SK-N-SH (cell line): ENCODE results near the gene PHLDB2. TPM values are rescaled to one million over a fixed set of nuclear protein-coding genes. Genes with fewer than 3 reads are reported as not detected.

Experiments
- CTCF ChIA-PET: fragments of 300-600, 350-600 bp; formaldehyde crosslinking; extraction: SDS; loops from one replicate; lab custom pipeline; 2021; lab: Yijun Ruan, JAX
- POLR2A ChIA-PET: fragments of 350-600 bp; sonication (Branson Sonifier 250); formaldehyde crosslinking; extraction: SDS; loops from one replicate; lab custom pipeline; 2020; ENCODE audit warnings: antibody characterized with exemption, inconsistent platforms; lab: Yijun Ruan, JAX
- DNase-seq: peaks from one replicate; pipeline ENCODE4 v3.0.0; 2012
- H2AFZ ChIP-seq: fragments of 200-600 bp; sonication (generic); 2 replicates; pipeline ENCODE4 v1.8.1; 2016; ENCODE audit warnings: antibody characterized with exemption, mild to moderate bottlenecking, low read depth
- H3F3A ChIP-seq: fragments of 200-600 bp; sonication (generic); replicated peaks from 2 replicates; pipeline ENCODE3; 2016; ENCODE audit warnings: antibody characterized with exemption, mild to moderate bottlenecking; ENCODE audit not compliant: insufficient read depth
- H3K27ac ChIP-seq, 2 experiments: fragments of 200-500 bp in 1 of 2; fragments of 200-600 bp in 1 of 2; sonication (Bioruptor generic) in 1 of 2; sonication (generic), shearing (Covaris generic) in 1 of 2; 2 replicates each; pipeline versions ENCODE4 v1.5.1 to v1.6.1; 2014 to 2016; ENCODE audit warnings: low read depth in 2 of 2, inconsistent platforms in 1 of 2, low read length in 1 of 2, mild to moderate bottlenecking in 1 of 2, mixed read lengths in 1 of 2
- H3K27me3 ChIP-seq: fragments of 200-600 bp; sonication (generic), shearing (Covaris generic); 2 replicates; pipeline ENCODE4 v1.6.1; 2016; ENCODE audit warnings: mixed run types; ENCODE audit not compliant: insufficient read depth
- H3K36me3 ChIP-seq, 2 experiments: fragments of 200-500 bp in 1 of 2; fragments of 200-600 bp in 1 of 2; sonication (Bioruptor generic) in 1 of 2; sonication (generic) in 1 of 2; replicated peaks in 1 of 2; 2 replicates each; pipeline versions ENCODE3 to v1.5.1; 2014 to 2016; ENCODE audit warnings: low read length in 1 of 2, mild to moderate bottlenecking in 1 of 2; ENCODE audit not compliant: insufficient read depth in 2 of 2, control insufficient read depth in 1 of 2
- H3K4me1 ChIP-seq, 2 experiments: fragments of 200-500 bp in 1 of 2; fragments of 200-600 bp in 1 of 2; sonication (Bioruptor generic) in 1 of 2; sonication (generic), shearing (Covaris generic) in 1 of 2; 2 replicates each; pipeline versions ENCODE4 v1.5.1 to v1.6.1; 2014 to 2016; ENCODE audit warnings: low read depth in 1 of 2, low read length in 1 of 2, mixed run types in 1 of 2; ENCODE audit not compliant: insufficient read depth in 2 of 2, control insufficient read depth in 1 of 2
- H3K4me2 ChIP-seq: fragments of 200-600 bp; sonication (generic), shearing (Covaris generic); 2 replicates; pipeline ENCODE4 v1.6.1; 2017; ENCODE audit warnings: mixed run types
- H3K4me3 ChIP-seq, 2 experiments: fragments of 200-500 bp in 1 of 2; fragments of 200-600 bp in 1 of 2; sonication (Bioruptor generic) in 1 of 2; sonication (generic), shearing (Covaris generic) in 1 of 2; 2 replicates each; pipeline versions ENCODE4 v1.5.1 to v1.8.1; 2014 to 2016; ENCODE audit warnings: low read depth in 2 of 2, inconsistent platforms in 1 of 2, low read length in 1 of 2, mild to moderate bottlenecking in 1 of 2, mixed read lengths in 1 of 2, moderate library complexity in 1 of 2
- H3K79me2 ChIP-seq: fragments of 200-600 bp; sonication (generic); 2 replicates; pipeline ENCODE4 v1.8.1; 2017; ENCODE audit warnings: mild to moderate bottlenecking; ENCODE audit not compliant: insufficient read depth
- H3K9ac ChIP-seq: fragments of 200-600 bp; sonication (generic); 2 replicates; pipeline ENCODE4 v1.6.1; 2017; ENCODE audit warnings: mixed run types
- H3K9me2 ChIP-seq: fragments of 200-600 bp; sonication (generic); 2 replicates; pipeline ENCODE4 v1.6.1; 2017; ENCODE audit warnings: mixed run types
- H3K9me3 ChIP-seq: fragments of 200-600 bp; sonication (generic); 2 replicates; pipeline ENCODE4 v1.6.1; 2017; ENCODE audit warnings: mixed run types, mild to moderate bottlenecking, moderate library complexity
- H4K20me1 ChIP-seq: fragments of 200-600 bp; sonication (generic); 2 replicates; pipeline ENCODE4 v1.6.1; 2017; ENCODE audit warnings: mild to moderate bottlenecking, mixed run types; ENCODE audit not compliant: insufficient read depth
- EP300 ChIP-seq, 2 experiments: IDR thresholded peaks; 2 replicates each; pipeline versions ENCODE4 v1.4.0 to v1.6.1; 2012; ENCODE audit warnings: borderline replicate concordance in 1 of 2, low read depth in 1 of 2, low read length in 1 of 2
- EZH2phosphoT487 ChIP-seq: fragments of 200-600 bp; sonication (generic); IDR thresholded peaks from 2 replicates; pipeline ENCODE4 v1.6.1; 2017; ENCODE audit warnings: low read depth, mixed run types, mild to moderate bottlenecking, antibody characterized with exemption, moderate library complexity, borderline replicate concordance
- FOSL2 ChIP-seq: IDR thresholded peaks from 2 replicates; pipeline ENCODE4 v1.4.0; 2012; ENCODE audit warnings: low read depth, mild to moderate bottlenecking, moderate library complexity, borderline replicate concordance
- GABPA ChIP-seq: IDR thresholded peaks from 2 replicates; pipeline ENCODE4 v1.4.0; 2012; ENCODE audit warnings: low read depth, mild to moderate bottlenecking
- JUND ChIP-seq: IDR thresholded peaks from 2 replicates; pipeline ENCODE4 v1.4.0; 2012
- MEF2A ChIP-seq: IDR thresholded peaks from 2 replicates; pipeline ENCODE4 v1.4.0; 2012; ENCODE audit warnings: low read depth, borderline replicate concordance
- MXI1 ChIP-seq: IDR thresholded peaks from 2 replicates; pipeline ENCODE4 v1.6.1; 2012; ENCODE audit warnings: mild to moderate bottlenecking, low read depth, low read length, improper control_type of control experiment
- NFIC ChIP-seq: IDR thresholded peaks from 2 replicates; pipeline ENCODE4 v1.4.0; 2012; ENCODE audit warnings: borderline replicate concordance
- PBX3 ChIP-seq: IDR thresholded peaks from 2 replicates; pipeline ENCODE4; 2012
- POLR2AphosphoS5 ChIP-seq: IDR thresholded peaks from 2 replicates; pipeline ENCODE4 v1.6.1; 2012; ENCODE audit warnings: low read depth, low read length
- TAF1 ChIP-seq: IDR thresholded peaks from 2 replicates; pipeline ENCODE4 v1.6.1; 2012; ENCODE audit warnings: low read depth, mild to moderate bottlenecking, low read length, moderate library complexity, borderline replicate concordance
- TCF12 ChIP-seq: IDR thresholded peaks from 2 replicates; pipeline ENCODE4 v1.4.0; 2012
- USF2 ChIP-seq: fragments of 150-350 bp; IDR thresholded peaks from 2 replicates; pipeline ENCODE4 v1.6.1; 2017; ENCODE audit warnings: antibody characterized with exemption, low read length, low read depth, borderline replicate concordance
- YY1 ChIP-seq: IDR thresholded peaks from 2 replicates; pipeline ENCODE4 v1.4.0; 2012; ENCODE audit warnings: low read depth, mild to moderate bottlenecking
- WGBS: methylation state at CpG from one replicate; pipeline ENCODE4 v1.1.6; 2017; ENCODE audit warnings: low lambda C conversion rate; 5-methylcytosine and 5-hydroxymethylcytosine counted together
- polyA plus RNA-seq, 3 experiments: library from polyadenylated mRNA; depleted of rRNA; stranded (reverse); fragments of >200 nt; gene quantifications; 2 replicates each; pipeline ENCODE4 v1.2.3, GENCODE V29; 2012
- TF ChIP-seq, protein P1 (sequence below): IDR thresholded peaks from 2 replicates; pipeline ENCODE4 v1.4.0; 2012; ENCODE audit warnings: low read depth, borderline replicate concordance

The PHLDB2 gene
- polyA plus RNA-seq, 1 of the 3 experiments (the other 2 are of a cell fraction) = 18.0 TPM

GRCh38 chr3:111872979-111873378, 13.9 kb downstream of the PHLDB2 start (continued):
- TF ChIP-seq, protein P1, sequence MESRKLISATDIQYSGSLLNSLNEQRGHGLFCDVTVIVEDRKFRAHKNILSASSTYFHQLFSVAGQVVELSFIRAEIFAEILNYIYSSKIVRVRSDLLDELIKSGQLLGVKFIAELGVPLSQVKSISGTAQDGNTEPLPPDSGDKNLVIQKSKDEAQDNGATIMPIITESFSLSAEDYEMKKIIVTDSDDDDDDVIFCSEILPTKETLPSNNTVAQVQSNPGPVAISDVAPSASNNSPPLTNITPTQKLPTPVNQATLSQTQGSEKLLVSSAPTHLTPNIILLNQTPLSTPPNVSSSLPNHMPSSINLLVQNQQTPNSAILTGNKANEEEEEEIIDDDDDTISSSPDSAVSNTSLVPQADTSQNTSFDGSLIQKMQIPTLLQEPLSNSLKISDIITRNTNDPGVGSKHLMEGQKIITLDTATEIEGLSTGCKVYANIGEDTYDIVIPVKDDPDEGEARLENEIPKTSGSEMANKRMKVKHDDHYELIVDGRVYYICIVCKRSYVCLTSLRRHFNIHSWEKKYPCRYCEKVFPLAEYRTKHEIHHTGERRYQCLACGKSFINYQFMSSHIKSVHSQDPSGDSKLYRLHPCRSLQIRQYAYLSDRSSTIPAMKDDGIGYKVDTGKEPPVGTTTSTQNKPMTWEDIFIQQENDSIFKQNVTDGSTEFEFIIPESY = no peak
- TF ChIP-seq MXI1 (no peak), EP300 (IDR thresholded peaks at IDR 0.05; ENCODE audit: borderline replicate concordance in 1 of 2, low read depth in 1 of 2, low read length in 1 of 2) (no peak)

GRCh38 chr3:111874177-111874820, 15.2 kb downstream of the PHLDB2 start:
- 63% methylated on average over 2 of the region's 2 CpGs for WGBS
- Histone ChIP-seq H3K4me1 (peaks cover 2 to 21% of the 10 kb centered on the region in 2 experiments; a peak in 3 of 4 replicates), H3K27ac (peak overlapping the region in 1 of 2 experiments; percentile 76; a peak in 2 of 4 replicates), H4K20me1 (no peaks in the 10 kb centered on the region), H3F3A (peaks cover 26% of the 10 kb centered on the region), H2AFZ (no peak overlapping the region), H3K4me3 (no peak overlapping the region), H3K4me2 (peak overlapping the region; percentile 21), H3K27me3 (no peaks in the 10 kb centered on the region), H3K79me2 (peaks cover 100% of the 10 kb centered on the region), H3K9ac (peak overlapping the region; percentile 40; the same call in 1 of the 2 replicates)
- ChIA-PET POLR2A (no interaction called here), CTCF (interaction anchor here (0.7 kb wide), 2 partner anchors 14 to 94 kb away, joined by 3 to 4 read pairs; no protein-coding TSS in a partner anchor)
- TF ChIP-seq YY1 = no peak
- no peak for TF ChIP-seq EZH2phosphoT487
- TF ChIP-seq USF2 = no peak
- TF ChIP-seq FOSL2 = peak; percentile 82; the same call in 1 of the 2 replicates
- peak in 1 of 2 experiments; percentile 55; a peak in 1 of 4 replicates for TF ChIP-seq EP300 (IDR thresholded peaks at IDR 0.05; ENCODE audit: borderline replicate concordance in 1 of 2, low read depth in 1 of 2, low read length in 1 of 2)
- peak; percentile 38; the same call in 1 of the 2 replicates for TF ChIP-seq POLR2AphosphoS5
- peak; percentile 64 for TF ChIP-seq JUND
- peak; percentile 69 for TF ChIP-seq PBX3
- TF ChIP-seq TCF12 = peak; percentile 61
- no peak for TF ChIP-seq TAF1
- no peak for TF ChIP-seq MEF2A
- TF ChIP-seq GABPA = no peak
- 0 out of 2 replicates have a peak, but pooled peaks have one; percentile 38 for TF ChIP-seq NFIC
- TF ChIP-seq, all 33 proteins: peak for 7
- Histone ChIP-seq H3K36me3 (peaks cover 0 to 16% of the 10 kb centered on the region in 2 experiments), H3K9me3 (no peaks in the 10 kb centered on the region), H3K9me2 (no peaks in the 10 kb centered on the region)
- no peak for DNase-seq
